Measurements from ENCODE around the gene ADPRM.

DNA sequence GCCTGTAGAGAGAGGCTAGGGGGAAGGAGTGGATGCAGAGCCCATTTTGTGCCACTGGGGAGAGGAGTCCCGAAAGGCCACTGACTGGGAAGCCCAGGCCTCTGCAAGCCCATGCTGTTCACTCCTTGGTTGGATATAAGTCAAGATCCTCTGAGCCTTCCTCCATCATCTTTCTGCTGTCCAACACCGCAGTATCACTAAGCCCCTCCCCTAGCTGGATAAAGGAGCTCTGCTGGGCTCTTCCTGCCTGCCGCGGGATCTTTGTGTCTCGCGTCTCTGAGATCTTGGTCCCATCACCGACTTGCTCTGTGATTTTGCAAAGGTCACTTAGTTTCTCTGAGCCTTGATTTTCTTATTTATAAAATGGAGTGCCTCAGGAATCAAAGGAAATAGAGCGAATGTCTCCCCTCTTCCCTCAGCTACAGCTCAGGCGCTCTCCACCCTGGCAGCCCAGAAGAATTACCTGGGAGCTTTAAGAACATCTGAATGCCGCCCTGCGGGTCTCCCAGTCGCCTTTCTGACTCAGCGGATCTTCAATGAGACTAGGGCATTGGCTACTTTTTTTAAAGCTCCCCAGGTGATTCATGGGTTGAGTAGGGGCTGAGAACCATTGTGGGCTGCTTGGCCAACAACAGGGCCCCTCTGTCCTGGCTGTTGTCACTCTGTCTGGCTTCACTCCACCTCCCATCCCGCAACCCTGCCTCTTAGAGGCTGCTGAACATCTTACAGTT, 57.6 kb downstream of the ADPRM start:
- TF ChIP-seq HNF4A (conservative IDR thresholded peaks at IDR 0.05) = no peak
- TF ChIP-seq NR2F2 (IDR thresholded peaks at IDR 0.05) = no peak
- no peak for TF ChIP-seq GABPA (IDR thresholded peaks at IDR 0.05 in 1 of 2, conservative IDR thresholded peaks at IDR 0.05 in 1 of 2)
- TF ChIP-seq EGR1 (IDR thresholded peaks at IDR 0.05; ENCODE audit: low read depth in 2 of 2) = no peak
- TF ChIP-seq YY1 (IDR thresholded peaks at IDR 0.05) = no peak
- TF ChIP-seq, protein P1, sequence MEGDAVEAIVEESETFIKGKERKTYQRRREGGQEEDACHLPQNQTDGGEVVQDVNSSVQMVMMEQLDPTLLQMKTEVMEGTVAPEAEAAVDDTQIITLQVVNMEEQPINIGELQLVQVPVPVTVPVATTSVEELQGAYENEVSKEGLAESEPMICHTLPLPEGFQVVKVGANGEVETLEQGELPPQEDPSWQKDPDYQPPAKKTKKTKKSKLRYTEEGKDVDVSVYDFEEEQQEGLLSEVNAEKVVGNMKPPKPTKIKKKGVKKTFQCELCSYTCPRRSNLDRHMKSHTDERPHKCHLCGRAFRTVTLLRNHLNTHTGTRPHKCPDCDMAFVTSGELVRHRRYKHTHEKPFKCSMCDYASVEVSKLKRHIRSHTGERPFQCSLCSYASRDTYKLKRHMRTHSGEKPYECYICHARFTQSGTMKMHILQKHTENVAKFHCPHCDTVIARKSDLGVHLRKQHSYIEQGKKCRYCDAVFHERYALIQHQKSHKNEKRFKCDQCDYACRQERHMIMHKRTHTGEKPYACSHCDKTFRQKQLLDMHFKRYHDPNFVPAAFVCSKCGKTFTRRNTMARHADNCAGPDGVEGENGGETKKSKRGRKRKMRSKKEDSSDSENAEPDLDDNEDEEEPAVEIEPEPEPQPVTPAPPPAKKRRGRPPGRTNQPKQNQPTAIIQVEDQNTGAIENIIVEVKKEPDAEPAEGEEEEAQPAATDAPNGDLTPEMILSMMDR (IDR thresholded peaks at IDR 0.05; ENCODE audit: low read depth, low read length, missing input control) = no peak
- TF ChIP-seq, protein P2, sequence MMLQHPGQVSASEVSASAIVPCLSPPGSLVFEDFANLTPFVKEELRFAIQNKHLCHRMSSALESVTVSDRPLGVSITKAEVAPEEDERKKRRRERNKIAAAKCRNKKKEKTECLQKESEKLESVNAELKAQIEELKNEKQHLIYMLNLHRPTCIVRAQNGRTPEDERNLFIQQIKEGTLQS (IDR thresholded peaks at IDR 0.05) = no peak
- TF ChIP-seq, protein P3, sequence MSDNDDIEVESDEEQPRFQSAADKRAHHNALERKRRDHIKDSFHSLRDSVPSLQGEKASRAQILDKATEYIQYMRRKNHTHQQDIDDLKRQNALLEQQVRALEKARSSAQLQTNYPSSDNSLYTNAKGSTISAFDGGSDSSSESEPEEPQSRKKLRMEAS (IDR thresholded peaks at IDR 0.05) = no peak
- no peak for TF ChIP-seq TAF1 (conservative IDR thresholded peaks at IDR 0.05)
- no peak for TF ChIP-seq RAD21 (IDR thresholded peaks at IDR 0.05)
- TF ChIP-seq JUND (IDR thresholded peaks at IDR 0.05) = no peak
- no peak for TF ChIP-seq SP1 (IDR thresholded peaks at IDR 0.05)
- no peak for TF ChIP-seq RXRA (IDR thresholded peaks at IDR 0.05)
- TF ChIP-seq FOXA1 (IDR thresholded peaks at IDR 0.05) = no peak

All from liver (tissue), 3 donors.